ENCODE data around the gene PAK2.
"Not testable (repeated sequence)": the region's sequence is repeated elsewhere in the genome, so short reads cannot be mapped to it uniquely, and the experiment has no call there.

PAK2 gene

DNA sequence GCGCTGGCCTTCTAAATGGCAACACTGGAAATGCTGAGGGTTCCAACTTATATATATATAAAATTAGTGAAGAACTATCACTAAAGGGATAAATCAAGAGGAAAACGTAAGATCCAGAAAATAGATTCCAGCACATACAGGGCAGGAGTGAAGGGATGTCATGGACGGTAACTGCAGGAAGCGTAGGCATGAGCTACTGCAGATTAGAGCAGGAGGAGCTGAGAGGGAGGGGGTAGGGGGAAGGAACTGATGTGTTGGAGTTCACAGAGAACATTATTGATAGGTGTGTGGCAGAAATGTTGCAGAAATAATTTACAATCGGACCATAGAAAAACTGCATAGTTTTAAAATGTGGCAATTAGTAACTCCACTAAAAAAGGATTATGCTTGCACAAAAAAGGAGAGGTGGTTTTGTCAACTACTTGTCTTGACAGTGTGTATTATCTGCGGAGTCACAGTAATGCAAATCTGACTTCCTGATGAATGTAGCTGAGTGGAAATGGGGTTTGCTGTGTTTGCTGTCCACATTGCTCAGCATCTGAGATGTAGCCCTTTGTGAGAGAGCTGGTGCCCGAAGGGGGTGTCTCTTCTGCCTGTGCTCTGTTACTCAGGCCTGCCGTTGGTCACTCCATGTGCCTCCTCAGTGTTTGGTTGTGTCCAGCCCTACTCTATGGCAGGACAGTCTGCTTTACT lies 61.2 kb downstream of the PAK2 start:
- H3K36me3 ChIP-seq = peaks cover 89% of the 10 kb centered on the region
- H4K20me1 ChIP-seq = peaks cover 46% of the 10 kb centered on the region; the same call in 1 of the 2 replicates
- peaks cover 2% of the 10 kb centered on the region for H3K9me3 ChIP-seq
- no peaks in the 10 kb centered on the region for H3K27me3 ChIP-seq
- H3K9ac ChIP-seq = no peak overlapping the region
- H3K4me1 ChIP-seq = no peaks in the 10 kb centered on the region
- H3K27ac ChIP-seq = no peak overlapping the region
- TF ChIP-seq Cebpa-rat (IDR thresholded peaks at IDR 0.05) = no peak
- no peak overlapping the region for H3K4me3 ChIP-seq
- no peak overlapping the region for H3K4me2 ChIP-seq

DNA sequence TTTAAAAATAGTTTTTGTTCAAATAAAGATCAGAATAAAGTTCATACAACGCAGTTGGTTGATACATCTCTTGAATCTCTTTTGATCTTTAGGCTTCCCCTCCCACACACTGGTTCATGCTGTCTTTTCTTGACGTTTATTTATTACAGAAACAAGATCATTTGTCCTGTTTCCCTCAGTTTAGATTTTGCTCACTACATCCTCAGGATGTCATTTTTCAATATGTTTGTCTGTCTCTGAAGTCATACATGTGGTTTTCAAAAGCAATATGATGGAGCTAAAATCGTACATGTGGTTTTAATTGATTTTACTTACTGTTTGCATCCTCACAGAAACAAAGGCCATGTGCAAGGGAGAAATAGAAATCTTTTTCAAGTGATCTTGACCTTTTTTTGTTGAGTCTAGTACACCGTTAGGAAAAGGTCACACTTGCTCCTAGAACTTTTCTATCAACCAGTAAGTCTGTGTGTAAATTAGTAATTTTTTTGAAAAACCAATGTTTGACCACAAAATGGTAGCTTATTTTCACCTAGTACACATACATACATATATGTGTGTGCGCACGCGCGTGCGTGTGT lies 64.3 kb downstream of the PAK2 start:
- no peak overlapping the region for H3K4me2 ChIP-seq
- no peak overlapping the region for H3K4me3 ChIP-seq
- no peaks in the 10 kb centered on the region for H3K27me3 ChIP-seq
- no peaks in the 10 kb centered on the region for H3K4me1 ChIP-seq
- H4K20me1 ChIP-seq = peaks cover 32% of the 10 kb centered on the region; the same call in 1 of the 2 replicates
- no peak for TF ChIP-seq Cebpa-rat (IDR thresholded peaks at IDR 0.05)
- peaks cover 12% of the 10 kb centered on the region for H3K9me3 ChIP-seq
- no peak overlapping the region for H3K9ac ChIP-seq
- no peak overlapping the region for H3K27ac ChIP-seq
- peaks cover 96% of the 10 kb centered on the region for H3K36me3 ChIP-seq

DNA sequence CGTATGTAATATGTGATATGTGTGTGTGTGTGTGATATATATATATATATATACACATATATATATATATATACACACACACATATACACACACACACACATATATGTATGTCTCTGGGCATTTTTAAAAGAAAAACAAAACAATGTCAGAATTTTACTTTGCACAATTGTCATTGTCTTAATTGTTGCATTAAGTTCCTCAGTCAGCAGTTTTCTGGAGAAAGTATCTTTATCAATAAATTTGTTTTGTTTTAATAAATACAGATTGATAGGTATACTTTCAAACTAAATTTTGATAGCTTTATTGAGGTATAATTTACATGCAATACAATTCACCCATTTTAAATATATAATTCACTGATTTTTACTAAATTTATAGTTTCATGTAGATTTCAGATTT lies 65.1 kb downstream of the PAK2 start:
- peaks cover 16% of the 10 kb centered on the region for H3K9me3 ChIP-seq
- H3K4me2 ChIP-seq = no peak overlapping the region
- H3K27me3 ChIP-seq = no peaks in the 10 kb centered on the region
- no peaks in the 10 kb centered on the region for H3K4me1 ChIP-seq
- no peak overlapping the region for H3K27ac ChIP-seq
- H3K9ac ChIP-seq = no peak overlapping the region
- H4K20me1 ChIP-seq = peaks cover 24% of the 10 kb centered on the region; the same call in 1 of the 2 replicates
- TF ChIP-seq Cebpa-rat (IDR thresholded peaks at IDR 0.05) = no peak
- no peak overlapping the region for H3K4me3 ChIP-seq
- H3K36me3 ChIP-seq = peaks cover 96% of the 10 kb centered on the region

DNA sequence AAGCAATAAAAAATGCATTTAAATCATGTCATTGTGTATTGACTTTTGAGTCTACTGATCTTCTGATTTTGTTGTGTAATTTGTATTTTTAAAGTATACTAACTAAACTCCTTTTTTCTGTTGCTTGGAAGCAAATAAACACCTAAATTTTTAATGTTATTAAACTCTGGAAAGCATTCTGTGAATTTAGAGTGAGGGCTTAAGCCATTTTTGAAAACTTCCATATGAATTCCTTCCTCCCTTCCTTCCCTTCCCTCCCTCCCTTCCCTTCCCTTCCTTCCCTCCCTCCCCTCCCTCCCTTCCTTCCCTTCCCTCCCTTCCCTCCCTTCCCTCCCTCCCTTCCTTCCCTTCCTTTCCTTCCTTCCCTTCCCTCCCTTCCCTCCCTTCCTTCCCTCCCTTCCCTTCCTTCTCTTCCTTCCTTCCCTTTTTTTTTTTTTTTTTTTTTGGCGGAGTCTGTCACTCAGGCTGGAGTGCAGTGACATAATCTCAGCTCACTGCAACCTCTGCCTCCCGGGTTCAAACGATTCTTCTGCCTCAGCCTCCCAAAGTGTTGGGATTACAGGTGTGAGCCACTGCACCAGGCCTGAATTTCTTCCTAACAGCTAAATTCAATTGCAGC lies 71.4 kb downstream of the PAK2 start:
- TF ChIP-seq Cebpa-rat (IDR thresholded peaks at IDR 0.05) = no peak
- no peak overlapping the region for H3K9ac ChIP-seq
- no peak overlapping the region for H3K4me3 ChIP-seq
- no peaks in the 10 kb centered on the region for H4K20me1 ChIP-seq
- peaks cover 90% of the 10 kb centered on the region for H3K36me3 ChIP-seq
- H3K4me1 ChIP-seq = no peaks in the 10 kb centered on the region
- H3K4me2 ChIP-seq = no peak overlapping the region
- peaks cover 20% of the 10 kb centered on the region for H3K9me3 ChIP-seq
- H3K27ac ChIP-seq = no peak overlapping the region
- no peaks in the 10 kb centered on the region for H3K27me3 ChIP-seq

DNA sequence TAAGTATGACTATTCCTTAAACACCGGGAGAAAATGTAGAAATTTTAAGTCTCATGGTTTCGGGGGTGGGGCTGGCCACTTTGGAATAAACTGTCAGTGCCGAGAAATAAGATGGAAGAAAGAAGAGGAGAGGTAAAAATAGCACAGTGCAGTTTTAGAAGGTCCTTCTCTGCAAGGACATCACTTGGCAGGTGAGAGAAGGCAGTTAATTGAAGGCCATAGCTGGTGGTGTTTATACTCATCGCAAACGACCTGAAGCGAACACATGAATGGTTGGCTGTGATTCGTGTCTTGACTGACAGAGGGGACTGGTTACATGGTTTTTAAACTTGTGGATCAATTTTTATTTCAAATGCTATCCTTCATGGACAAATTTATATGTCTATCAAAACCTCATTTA lies 73.2 kb downstream of the PAK2 start:
- H3K36me3 ChIP-seq = peaks cover 87% of the 10 kb centered on the region
- no peak overlapping the region for H3K4me2 ChIP-seq
- H3K4me3 ChIP-seq = no peak overlapping the region
- H3K4me1 ChIP-seq = no peaks in the 10 kb centered on the region
- H3K27ac ChIP-seq = no peak overlapping the region
- no peak overlapping the region for H3K9ac ChIP-seq
- no peak for TF ChIP-seq Cebpa-rat (IDR thresholded peaks at IDR 0.05)
- peaks cover 20% of the 10 kb centered on the region for H3K9me3 ChIP-seq
- H3K27me3 ChIP-seq = no peaks in the 10 kb centered on the region
- no peaks in the 10 kb centered on the region for H4K20me1 ChIP-seq

DNA sequence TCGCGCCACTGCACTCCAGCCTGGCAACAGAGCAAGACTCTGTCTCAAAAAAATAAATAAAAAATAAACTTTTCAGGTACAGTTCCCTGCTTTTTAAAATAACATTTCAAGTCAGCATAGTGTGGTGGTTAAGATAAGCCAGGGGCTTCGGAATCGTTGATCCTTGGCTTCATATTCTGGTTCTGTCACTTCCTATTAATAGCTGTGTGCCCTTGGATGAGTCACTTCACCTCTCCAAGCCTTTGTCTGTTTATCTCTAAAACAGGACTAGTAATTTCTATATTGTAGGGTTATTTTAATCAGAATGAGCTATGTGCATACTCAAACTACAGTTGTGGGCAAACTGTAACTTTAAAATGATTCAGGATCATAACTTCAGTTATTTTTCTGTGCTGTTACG lies 74.2 kb downstream of the PAK2 start:
- peaks cover 87% of the 10 kb centered on the region for H3K36me3 ChIP-seq
- no peaks in the 10 kb centered on the region for H4K20me1 ChIP-seq

DNA sequence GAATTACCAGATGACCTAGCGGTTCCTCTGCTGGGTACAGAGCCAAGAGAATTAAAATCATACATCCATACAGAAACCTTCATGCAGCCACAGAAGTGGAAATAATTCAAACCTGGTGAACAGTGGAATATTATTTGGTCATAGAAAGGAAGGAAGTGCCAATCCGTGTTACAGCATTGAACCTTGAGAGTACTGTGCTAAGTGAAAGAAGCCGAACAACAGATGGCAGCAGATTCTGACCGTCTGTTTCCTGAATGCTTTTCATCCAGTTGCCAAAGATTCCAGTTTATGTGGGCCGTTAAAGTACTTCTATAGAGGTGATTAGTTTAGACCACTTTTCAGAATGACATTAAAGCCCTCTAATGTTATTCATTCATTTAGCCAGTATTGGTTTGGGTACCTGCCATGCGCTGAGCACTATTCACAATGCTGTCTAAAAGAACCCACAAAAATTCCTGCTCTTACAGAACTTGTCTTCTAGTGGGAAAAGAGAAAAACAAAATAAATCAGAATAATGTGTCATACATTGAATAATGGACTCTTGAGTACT lies 82.2 kb downstream of the PAK2 start:
- Histone ChIP-seq H3K36me3 (peaks cover 100% of the 10 kb centered on the region), H4K20me1 (no peaks in the 10 kb centered on the region), H3K9ac (no peak overlapping the region), H3K9me3 (no peaks in the 10 kb centered on the region), H3K27ac (no peak overlapping the region), H3K27me3 (no peaks in the 10 kb centered on the region), H3K4me3 (no peak overlapping the region), H3K4me1 (no peaks in the 10 kb centered on the region), H3K4me2 (no peak overlapping the region)
- TF ChIP-seq Cebpa-rat (IDR thresholded peaks at IDR 0.05) = no peak

More for the DNA sequence above, 74.2 kb downstream of the PAK2 start:
- TF ChIP-seq Cebpa-rat (IDR thresholded peaks at IDR 0.05) = no peak
- no peaks in the 10 kb centered on the region for H3K4me1 ChIP-seq
- peaks cover 9% of the 10 kb centered on the region for H3K9me3 ChIP-seq
- no peak overlapping the region for H3K4me3 ChIP-seq
- no peaks in the 10 kb centered on the region for H3K27me3 ChIP-seq
- no peak overlapping the region for H3K4me2 ChIP-seq
- H3K27ac ChIP-seq = no peak overlapping the region
- H3K9ac ChIP-seq = no peak overlapping the region

DNA sequence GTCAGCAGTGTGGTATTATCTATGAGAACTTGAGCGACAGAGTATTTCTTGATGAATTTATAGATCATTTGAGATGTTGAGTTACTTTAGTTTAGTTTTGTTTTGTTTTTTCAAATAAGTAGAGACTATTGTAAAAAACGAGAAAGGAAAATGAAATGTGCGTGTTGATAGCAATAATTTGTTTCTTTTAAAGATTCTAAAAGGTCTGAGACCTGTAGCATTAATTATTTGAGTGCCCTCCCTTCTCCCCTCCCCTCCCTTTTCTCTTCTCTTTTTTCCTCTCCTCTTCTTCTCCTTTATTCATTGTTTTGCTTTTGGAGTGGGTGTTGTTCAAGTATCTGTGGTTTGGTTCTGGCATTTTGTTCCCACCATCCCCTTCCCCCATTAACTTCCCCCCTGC lies 90.0 kb downstream of the PAK2 start:
- not testable (repeated sequence) for H3K4me3 ChIP-seq, H3K4me1 ChIP-seq, H3K9me3 ChIP-seq, H3K27me3 ChIP-seq, H3K4me2 ChIP-seq, H3K27ac ChIP-seq, H3K9ac ChIP-seq, H4K20me1 ChIP-seq
- peaks cover 75% of the 10 kb centered on the region for H3K36me3 ChIP-seq

DNA sequence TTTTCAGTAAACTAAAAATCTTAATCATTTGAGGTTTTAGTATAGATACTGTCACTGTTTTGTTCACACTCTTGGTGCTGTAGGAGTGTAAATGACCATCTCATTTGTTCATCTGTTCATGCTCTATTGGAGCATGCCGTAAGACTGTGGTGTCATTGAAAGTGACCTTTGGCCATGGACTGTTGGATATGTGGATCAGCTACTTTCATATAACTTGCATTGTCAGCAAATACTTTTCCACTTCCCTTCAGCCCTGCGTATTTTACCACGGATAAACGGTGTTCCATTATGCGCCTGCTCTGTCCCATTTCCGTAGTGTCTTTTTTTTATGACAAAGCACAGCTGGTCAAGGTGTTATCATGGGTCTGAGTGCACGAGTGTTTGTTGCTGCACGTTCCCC lies 95.4 kb downstream of the PAK2 start:
- TF ChIP-seq Cebpa-rat (IDR thresholded peaks at IDR 0.05) = no peak
- Histone ChIP-seq H3K27ac (no peak overlapping the region), H3K36me3 (peaks cover 26% of the 10 kb centered on the region)

DNA sequence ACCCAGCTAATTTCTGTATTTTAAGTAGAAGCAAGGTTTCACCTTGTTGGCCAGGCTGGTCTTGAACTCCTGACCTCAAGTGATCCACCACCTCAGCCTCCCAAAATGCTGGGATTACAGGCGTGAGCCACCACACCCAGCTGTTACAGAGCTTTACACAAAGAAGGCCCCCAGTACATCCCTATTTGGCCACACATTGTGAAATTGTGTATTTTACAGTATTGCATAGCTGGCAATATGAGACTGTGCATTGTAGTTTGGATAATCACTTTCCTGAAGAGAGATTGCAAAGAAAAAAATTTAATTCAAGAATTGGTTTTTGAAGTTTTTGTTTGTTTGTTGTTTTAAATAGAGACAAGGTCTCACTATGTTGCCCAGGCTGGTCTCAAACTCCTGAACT lies 97.0 kb downstream of the PAK2 start:
- H3K36me3 ChIP-seq = peaks cover 12% of the 10 kb centered on the region
- H4K20me1 ChIP-seq, H3K27me3 ChIP-seq, H3K4me1 ChIP-seq, H3K4me2 ChIP-seq, H3K9me3 ChIP-seq, H3K27ac ChIP-seq, H3K4me3 ChIP-seq, H3K9ac ChIP-seq: not testable (repeated sequence)

More for the DNA sequence above, 95.4 kb downstream of the PAK2 start:
- no peaks in the 10 kb centered on the region for H3K27me3 ChIP-seq
- H3K4me2 ChIP-seq = no peak overlapping the region
- no peak overlapping the region for H3K9ac ChIP-seq
- no peak overlapping the region for H3K4me3 ChIP-seq
- no peaks in the 10 kb centered on the region for H4K20me1 ChIP-seq
- H3K9me3 ChIP-seq = no peaks in the 10 kb centered on the region
- H3K4me1 ChIP-seq = no peaks in the 10 kb centered on the region
